Tibial nerve (tissue), 4 donors: ENCODE results near the gene EZH2.

Experiments
- CTCF ChIP-seq, 5 experiments: fragments of 200-600 bp in 3 of 5; fragments of 450-650 bp in 2 of 5; sonication (generic) in 3 of 5; IDR thresholded peaks; one replicate each; pipeline ENCODE4 v1.5.1; 2016 to 2019; ENCODE audit warnings: antibody characterized with exemption in 5 of 5, mild to moderate bottlenecking in 3 of 5, moderate library complexity in 2 of 5
- EP300 ChIP-seq, 2 donors: sonication (generic); formaldehyde crosslinking; IDR thresholded peaks; one replicate each; pipeline ENCODE4 v1.6.1; 2017; ENCODE audit warnings: antibody characterized with exemption in 2 of 2, mild to moderate bottlenecking in 1 of 2
- POLR2A ChIP-seq, 2 donors: fragments of 450-650 bp; IDR thresholded peaks; one replicate each; pipeline ENCODE4 v1.6.1; 2017; ENCODE audit warnings: antibody characterized with exemption in 2 of 2, mild to moderate bottlenecking in 2 of 2, moderate library complexity in 2 of 2

DNA sequence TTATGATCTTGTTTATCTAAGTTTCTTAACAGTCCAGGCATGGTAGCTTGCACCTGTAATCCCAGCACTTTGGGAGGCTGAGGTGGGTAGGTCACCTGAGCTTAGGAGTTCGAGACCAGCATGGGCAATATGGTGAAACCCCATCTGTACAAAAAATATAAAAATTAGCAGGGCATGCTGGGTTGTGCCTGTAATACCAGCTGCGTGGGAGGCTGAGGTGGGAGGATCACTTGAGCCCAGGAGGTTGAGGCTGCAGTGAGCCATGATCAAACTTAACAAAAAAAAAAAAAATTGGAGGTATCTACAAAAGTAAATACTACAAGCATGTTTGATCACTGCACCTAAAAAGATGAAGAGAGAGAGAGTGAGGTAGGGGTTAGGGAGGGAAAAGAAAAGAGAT, 9.0 kb upstream of the EZH2 start:
- no peak for TF ChIP-seq CTCF (IDR thresholded peaks at IDR 0.05)
- no peak for TF ChIP-seq POLR2A (IDR thresholded peaks at IDR 0.05)
- no peak for TF ChIP-seq EP300 (IDR thresholded peaks at IDR 0.05)
